Activated naive CD8-positive, alpha-beta T cell (primary cell): Measurements from ENCODE around the gene PCMT1.

Experiments used
- H3K27ac Mint-ChIP-seq: one replicate; pipeline ENCODE4 v1.8.0; 2021; ENCODE audit warnings: mixed read lengths
- H3K27me3 Mint-ChIP-seq: one replicate; pipeline ENCODE4 v1.8.0; 2021; ENCODE audit warnings: mixed read lengths
- H3K36me3 Mint-ChIP-seq: one replicate; pipeline ENCODE4 v1.8.0; 2021; ENCODE audit warnings: mixed read lengths
- H3K4me1 Mint-ChIP-seq: one replicate; pipeline ENCODE4 v1.8.0; 2021; ENCODE audit warnings: low read depth, mixed read lengths
- H3K4me3 Mint-ChIP-seq: one replicate; pipeline ENCODE4 v1.8.0; 2021; ENCODE audit warnings: mild to moderate bottlenecking, mixed read lengths
- H3K9me3 Mint-ChIP-seq: one replicate; pipeline ENCODE4 v1.8.0; 2021; ENCODE audit warnings: low read depth, mixed read lengths

PCMT1 gene

DNA sequence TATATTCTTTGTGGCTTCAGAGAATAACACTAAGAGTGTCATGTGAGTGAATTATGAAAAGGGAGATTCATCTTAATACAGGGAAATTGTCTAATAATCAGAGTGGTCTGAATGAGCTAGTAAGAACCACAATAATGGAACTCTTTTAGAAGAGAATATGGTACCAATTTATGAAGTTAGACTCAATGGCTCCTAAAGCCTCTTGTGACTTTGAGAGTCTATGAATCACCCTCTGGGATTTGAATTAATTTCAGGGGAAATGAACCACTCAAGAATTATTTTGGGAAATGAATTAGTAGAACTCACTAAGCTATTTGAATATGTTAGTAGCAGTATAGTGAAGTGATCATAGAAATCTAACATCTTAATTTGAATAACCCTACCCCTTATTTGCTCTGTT, 14.3 kb downstream of the PCMT1 start:
- Mint-ChIP-seq H3K4me3 (no peak overlapping the region), H3K27me3 (no peaks in the 10 kb centered on the region), H3K4me1 (peaks cover 21% of the 10 kb centered on the region), H3K9me3 (no peaks in the 10 kb centered on the region), H3K36me3 (peaks cover 6% of the 10 kb centered on the region), H3K27ac (no peak overlapping the region)

DNA sequence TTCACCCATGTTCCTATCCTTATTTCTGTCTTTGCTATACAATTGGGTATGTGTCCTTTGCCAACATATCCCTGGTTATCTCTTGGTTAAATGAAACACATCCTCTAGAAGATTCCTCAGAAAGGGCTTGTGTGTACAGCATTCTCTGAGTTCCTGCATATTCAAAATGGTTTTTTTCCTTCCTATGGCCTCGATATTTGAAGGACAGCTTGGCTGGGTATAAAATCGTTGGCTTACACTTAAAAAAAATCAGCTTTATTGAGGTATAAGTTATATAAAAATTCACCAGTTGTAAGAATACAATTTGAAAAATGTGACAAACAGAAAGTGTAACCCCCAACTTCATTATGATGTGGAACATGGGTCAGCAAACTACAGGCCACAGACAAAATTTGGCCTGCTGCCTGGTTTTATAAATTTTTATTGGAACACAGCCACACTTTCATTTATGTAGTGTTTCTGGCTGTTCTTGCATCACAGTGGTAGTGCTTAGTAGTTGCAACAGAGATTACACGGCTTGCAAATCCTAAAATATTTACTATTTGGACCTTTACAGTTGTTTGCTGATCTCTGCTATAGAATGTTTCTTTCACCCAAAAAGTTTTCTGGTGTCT, 16.7 kb downstream of the PCMT1 start:
- peaks cover 14% of the 10 kb centered on the region for H3K4me1 Mint-ChIP-seq
- no peaks in the 10 kb centered on the region for H3K9me3 Mint-ChIP-seq
- H3K27me3 Mint-ChIP-seq, result no peaks in the 10 kb centered on the region
- H3K4me3 Mint-ChIP-seq, result no peak overlapping the region
- H3K36me3 Mint-ChIP-seq, result peaks cover 9% of the 10 kb centered on the region
- H3K27ac Mint-ChIP-seq, result no peak overlapping the region

DNA sequence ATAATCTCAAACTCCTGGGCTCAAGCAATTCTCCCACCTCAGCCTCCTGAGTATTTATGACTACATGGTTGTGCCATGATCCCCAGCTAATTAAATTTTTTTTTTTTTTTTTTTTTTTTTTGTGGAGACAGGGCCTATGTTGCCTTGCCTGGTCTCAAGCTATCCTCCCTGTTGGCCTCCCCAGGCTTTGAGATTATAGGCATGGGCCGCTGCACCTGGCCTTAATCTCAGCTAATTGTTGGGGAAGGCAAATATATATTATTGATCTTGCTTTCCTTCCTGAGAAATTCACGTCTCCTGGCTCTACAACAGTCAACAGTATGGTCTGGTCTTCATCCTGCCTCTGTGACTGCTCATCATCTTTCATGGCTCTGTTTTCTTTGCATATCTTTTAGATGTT, 20.1 kb downstream of the PCMT1 start:
- peaks cover 9% of the 10 kb centered on the region for H3K36me3 Mint-ChIP-seq
- H3K9me3 Mint-ChIP-seq, result no peaks in the 10 kb centered on the region
- no peaks in the 10 kb centered on the region for H3K27me3 Mint-ChIP-seq
- no peak overlapping the region for H3K27ac Mint-ChIP-seq
- no peak overlapping the region for H3K4me3 Mint-ChIP-seq
- peaks cover 6% of the 10 kb centered on the region for H3K4me1 Mint-ChIP-seq

DNA sequence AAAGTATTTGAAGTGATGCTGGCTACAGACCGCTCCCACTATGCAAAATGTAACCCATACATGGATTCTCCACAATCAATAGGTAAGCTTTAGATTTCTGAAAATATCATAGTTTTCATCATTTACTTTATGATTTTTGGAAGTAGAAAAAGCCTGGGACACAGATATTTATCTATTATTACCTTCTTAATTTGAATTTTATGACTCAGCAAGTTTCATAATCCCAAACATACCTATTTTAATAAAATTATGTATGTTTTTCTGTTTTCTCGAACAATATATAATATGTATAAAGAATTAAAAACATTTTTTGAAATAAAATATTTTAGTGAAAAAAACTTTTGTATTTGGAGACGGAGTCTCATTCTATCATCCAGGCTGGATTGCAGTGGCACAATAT, 21.6 kb downstream of the PCMT1 start:
- no peak overlapping the region for H3K27ac Mint-ChIP-seq
- peaks cover 6% of the 10 kb centered on the region for H3K4me1 Mint-ChIP-seq
- H3K9me3 Mint-ChIP-seq, result no peaks in the 10 kb centered on the region
- no peak overlapping the region for H3K4me3 Mint-ChIP-seq
- H3K27me3 Mint-ChIP-seq, result no peaks in the 10 kb centered on the region
- peaks cover 8% of the 10 kb centered on the region for H3K36me3 Mint-ChIP-seq

DNA sequence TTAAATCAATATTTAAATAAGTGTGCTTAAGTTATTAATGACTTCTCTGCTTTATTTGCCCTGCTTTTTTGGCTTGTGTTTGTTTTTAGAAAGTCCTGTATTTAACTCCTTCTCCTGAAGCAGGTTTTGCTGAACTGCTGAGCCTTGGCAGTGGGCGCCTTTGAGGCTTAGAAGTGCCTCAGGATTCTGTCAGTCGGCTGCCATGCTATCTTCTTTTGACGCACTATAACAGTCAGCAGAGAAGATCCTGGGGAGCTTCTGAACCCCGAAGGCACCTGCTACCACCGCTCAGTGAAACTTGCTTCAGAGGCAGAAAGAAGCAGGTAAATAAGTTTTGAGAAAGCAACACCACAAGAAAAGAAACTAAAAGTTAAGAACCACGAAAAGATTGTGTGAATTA, 22.4 kb downstream of the PCMT1 start:
- peaks cover 5% of the 10 kb centered on the region for H3K36me3 Mint-ChIP-seq
- H3K27ac Mint-ChIP-seq, result no peak overlapping the region
- no peak overlapping the region for H3K4me3 Mint-ChIP-seq
- H3K4me1 Mint-ChIP-seq, result peaks cover 6% of the 10 kb centered on the region
- H3K9me3 Mint-ChIP-seq, result no peaks in the 10 kb centered on the region
- no peaks in the 10 kb centered on the region for H3K27me3 Mint-ChIP-seq

DNA sequence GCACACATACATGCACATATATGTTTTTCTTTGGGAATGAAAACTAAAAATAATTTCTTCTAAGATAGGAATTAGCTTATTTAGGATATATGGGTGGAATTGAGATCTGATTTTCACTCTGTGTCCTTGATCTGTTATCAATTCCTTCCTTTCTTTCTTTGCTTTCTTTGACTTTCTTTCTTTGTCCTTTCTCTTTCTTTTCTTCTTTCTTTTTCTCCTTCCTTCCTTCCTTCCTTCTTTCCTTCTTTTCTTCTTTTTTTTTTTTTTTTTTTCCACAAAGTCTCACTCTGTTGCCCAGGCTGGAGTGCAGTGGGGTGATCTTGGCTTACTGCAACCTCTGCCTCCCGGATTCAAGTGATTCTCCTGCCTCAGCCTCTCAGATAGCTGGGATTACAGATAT, 28.1 kb downstream of the PCMT1 start:
- Mint-ChIP-seq H3K4me3 (no peak overlapping the region), H3K36me3 (peaks cover 2% of the 10 kb centered on the region), H3K4me1 (peaks cover 2% of the 10 kb centered on the region), H3K9me3 (no peaks in the 10 kb centered on the region), H3K27ac (no peak overlapping the region), H3K27me3 (no peaks in the 10 kb centered on the region)

DNA sequence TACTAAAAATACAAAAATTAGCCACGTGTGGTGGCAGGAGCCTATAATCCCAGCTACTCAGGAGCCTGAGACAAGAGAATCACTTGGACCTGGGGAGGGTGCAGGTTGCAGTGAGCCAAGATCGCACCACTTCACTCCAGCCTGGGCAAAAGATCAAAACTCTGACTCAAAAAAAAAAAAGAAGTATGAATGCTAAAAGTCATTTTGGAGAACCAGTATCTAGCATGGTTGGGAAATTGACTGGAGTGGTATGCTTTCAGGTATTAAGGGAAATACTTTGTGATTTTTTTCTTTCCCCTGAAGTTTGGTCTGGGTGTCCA, 30.1 kb downstream of the PCMT1 start:
- Mint-ChIP-seq H3K27me3 (no peaks in the 10 kb centered on the region), H3K4me1 (peaks cover 2% of the 10 kb centered on the region), H3K27ac (no peak overlapping the region), H3K36me3 (peaks cover 2% of the 10 kb centered on the region), H3K9me3 (no peaks in the 10 kb centered on the region), H3K4me3 (no peak overlapping the region)

DNA sequence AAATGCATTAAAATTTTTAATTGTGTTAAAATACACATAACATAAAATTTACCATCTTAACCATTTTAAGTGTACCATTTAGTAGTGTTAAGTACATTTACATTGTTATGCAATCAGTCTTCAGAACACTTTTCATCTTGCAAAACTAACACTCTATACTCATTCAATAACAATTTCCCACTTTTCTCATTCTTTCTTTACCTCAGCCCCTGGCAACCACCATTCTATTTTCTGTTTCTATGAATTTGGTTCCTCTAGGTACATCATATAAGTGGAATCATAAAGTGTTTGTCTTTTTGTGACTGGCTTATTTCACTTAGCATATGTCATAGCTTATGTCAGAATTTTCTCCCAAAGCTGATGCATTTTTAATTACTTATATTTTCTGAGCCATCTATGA, 32.2 kb downstream of the PCMT1 start:
- Mint-ChIP-seq H3K9me3 (no peaks in the 10 kb centered on the region), H3K4me3 (no peak overlapping the region), H3K27ac (no peak overlapping the region), H3K27me3 (no peaks in the 10 kb centered on the region), H3K4me1 (peaks cover 2% of the 10 kb centered on the region), H3K36me3 (no peaks in the 10 kb centered on the region)

DNA sequence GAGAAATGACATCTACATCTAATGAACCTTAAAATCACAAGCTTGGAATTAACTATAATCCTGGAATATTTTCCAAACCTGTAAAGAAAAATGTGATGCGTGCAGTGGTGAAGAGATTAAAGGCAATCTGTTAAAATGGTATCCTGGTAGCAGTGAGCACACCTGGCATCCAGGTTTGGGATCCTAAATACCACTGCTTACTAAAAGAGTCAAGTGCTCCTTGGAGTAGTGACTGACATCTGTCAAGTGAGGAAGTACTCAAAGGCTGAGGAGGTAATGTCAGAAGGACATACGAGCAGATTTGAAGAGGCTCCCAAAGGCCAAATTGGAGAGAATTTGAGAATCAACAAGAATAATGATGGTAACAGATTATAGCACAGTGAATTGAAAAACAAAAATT, 32.8 kb downstream of the PCMT1 start:
- H3K4me3 Mint-ChIP-seq, result no peak overlapping the region
- no peak overlapping the region for H3K27ac Mint-ChIP-seq
- peaks cover 2% of the 10 kb centered on the region for H3K4me1 Mint-ChIP-seq
- no peaks in the 10 kb centered on the region for H3K27me3 Mint-ChIP-seq
- no peaks in the 10 kb centered on the region for H3K9me3 Mint-ChIP-seq
- H3K36me3 Mint-ChIP-seq, result no peaks in the 10 kb centered on the region

DNA sequence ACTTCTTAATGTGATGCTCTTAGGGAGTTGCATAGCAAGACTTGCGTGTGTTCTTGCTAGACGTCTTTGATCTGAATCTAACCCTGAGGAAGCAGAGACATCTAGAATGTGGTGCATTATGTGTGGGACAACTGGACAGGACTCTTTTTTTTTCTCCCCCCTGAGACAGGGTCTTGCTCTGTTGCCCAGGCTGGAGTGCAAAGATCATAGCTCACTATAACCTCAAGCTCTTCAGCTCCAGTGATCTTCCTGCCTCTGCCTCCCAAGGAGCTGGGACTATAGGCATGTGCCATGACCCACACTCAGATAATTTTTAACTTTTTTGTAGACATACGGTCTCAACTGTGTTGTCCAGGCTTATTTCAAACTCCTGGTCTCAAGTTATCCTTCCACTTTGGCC, 34.0 kb downstream of the PCMT1 start:
- Mint-ChIP-seq H3K36me3 (peaks cover 2% of the 10 kb centered on the region), H3K27ac (no peak overlapping the region), H3K4me1 (peaks cover 2% of the 10 kb centered on the region), H3K9me3 (no peaks in the 10 kb centered on the region), H3K27me3 (no peaks in the 10 kb centered on the region), H3K4me3 (no peak overlapping the region)

DNA sequence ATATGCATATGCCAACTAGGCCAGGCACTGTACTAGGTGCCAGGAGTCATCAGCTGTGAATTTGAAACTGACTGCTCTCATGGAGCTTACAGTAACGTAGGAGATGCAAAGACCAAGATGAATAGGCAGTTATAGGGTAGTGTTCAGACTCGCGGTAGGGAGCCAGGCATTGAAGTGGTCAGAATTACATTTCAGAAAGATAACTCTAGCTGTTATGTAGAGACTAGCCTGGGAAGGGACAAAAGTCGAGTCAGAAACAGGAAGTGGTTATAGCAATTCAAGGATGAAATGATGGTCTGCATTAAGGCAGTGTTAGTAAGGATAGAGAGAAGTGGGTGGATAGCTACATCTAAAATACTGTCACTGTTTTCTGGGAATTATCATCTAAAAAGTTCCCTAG, 56.6 kb downstream of the PCMT1 start:
- no peaks in the 10 kb centered on the region for H3K36me3 Mint-ChIP-seq
- no peak overlapping the region for H3K4me3 Mint-ChIP-seq
- H3K27me3 Mint-ChIP-seq, result no peaks in the 10 kb centered on the region
- H3K27ac Mint-ChIP-seq, result peak overlapping the region; percentile 70
- peaks cover 5% of the 10 kb centered on the region for H3K4me1 Mint-ChIP-seq
- no peaks in the 10 kb centered on the region for H3K9me3 Mint-ChIP-seq

DNA sequence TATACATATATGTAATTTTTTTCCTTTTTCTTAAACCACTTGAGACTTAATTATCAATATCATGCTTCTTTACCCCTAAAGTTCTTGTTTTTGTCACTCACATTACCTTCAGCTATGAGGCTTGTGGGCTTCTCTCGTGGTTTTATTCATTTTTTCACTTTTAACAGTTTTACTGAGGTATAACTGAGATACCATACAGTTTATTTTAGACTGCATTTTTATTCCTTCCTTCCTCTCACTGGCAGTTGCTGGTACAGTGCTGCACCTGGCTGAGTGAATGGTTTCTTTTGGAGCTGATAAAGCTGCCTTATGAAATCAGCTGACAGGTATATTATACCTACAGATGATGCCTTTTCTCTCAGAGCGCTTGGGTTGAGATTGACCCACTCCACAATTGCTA, 60.3 kb downstream of the PCMT1 start:
- Mint-ChIP-seq H3K4me3 (no peak overlapping the region), H3K27ac (no peak overlapping the region), H3K36me3 (peaks cover 7% of the 10 kb centered on the region), H3K9me3 (no peaks in the 10 kb centered on the region), H3K27me3 (no peaks in the 10 kb centered on the region), H3K4me1 (peaks cover 5% of the 10 kb centered on the region)

DNA sequence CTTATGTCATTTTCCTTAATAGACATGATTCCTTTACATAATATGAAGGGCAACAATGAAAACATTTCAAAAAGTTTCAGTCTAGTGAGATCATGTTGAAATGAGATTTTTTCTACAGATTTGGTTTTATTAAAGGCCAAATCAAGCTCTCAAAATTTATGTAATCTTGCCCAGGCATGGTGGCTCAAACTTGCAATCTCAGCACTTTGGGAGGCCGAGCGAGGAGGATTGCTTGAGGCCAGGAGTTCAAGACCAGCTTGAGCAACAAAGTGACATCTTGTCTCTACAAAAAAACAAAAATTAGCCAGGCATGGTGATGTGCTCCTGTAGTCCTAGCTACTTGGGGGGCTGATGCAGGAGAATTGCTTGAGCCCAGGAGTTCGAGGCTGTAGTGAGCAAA, 63.8 kb downstream of the PCMT1 start:
- Mint-ChIP-seq H3K27ac (no peak overlapping the region), H3K4me3 (no peak overlapping the region), H3K36me3 (peaks cover 9% of the 10 kb centered on the region)

DNA sequence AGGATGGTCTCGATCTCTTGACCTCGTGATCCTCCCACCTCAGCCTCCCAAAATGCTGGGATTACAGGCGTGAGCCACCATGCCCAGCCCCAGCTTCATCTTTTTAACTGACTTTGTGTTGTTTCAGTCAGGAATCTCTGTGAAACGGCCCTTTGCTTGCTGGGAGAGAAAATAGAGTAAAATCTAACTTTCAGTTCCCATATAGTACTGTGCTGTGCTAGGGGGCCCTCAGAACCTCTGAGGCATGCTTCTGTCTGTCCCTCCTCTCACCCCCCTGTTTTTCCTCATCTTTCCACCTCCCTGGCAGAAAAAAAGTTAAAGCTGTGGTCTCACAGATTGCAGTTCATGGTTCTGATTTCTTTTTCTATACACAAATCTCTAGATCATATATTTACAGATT, 66.2 kb downstream of the PCMT1 start:
- no peaks in the 10 kb centered on the region for H3K4me1 Mint-ChIP-seq
- H3K27ac Mint-ChIP-seq, result no peak overlapping the region
- H3K4me3 Mint-ChIP-seq, result no peak overlapping the region
- no peaks in the 10 kb centered on the region for H3K27me3 Mint-ChIP-seq
- peaks cover 9% of the 10 kb centered on the region for H3K36me3 Mint-ChIP-seq
- H3K9me3 Mint-ChIP-seq, result no peaks in the 10 kb centered on the region

More for the DNA sequence above, 63.8 kb downstream of the PCMT1 start:
- Mint-ChIP-seq H3K9me3 (no peaks in the 10 kb centered on the region), H3K4me1 (no peaks in the 10 kb centered on the region), H3K27me3 (no peaks in the 10 kb centered on the region)

DNA sequence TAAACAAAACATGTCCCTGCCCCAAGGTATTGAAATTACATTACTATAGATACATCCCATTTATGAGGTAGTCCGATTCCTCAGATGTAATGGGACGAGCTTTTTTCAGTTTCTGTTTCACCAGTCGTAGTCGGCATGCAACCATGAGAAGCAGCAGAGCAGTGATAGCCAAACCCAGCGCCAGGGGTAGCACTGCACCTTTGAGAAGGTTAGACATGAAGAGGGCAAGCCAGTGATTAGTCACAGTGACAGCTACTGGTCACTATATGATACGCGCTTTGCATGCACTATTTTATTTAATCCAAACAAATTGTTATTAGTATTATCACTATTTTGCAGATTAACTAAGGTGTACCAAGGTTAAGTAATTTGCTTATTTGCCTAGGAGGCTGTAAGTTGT, 71.0 kb downstream of the PCMT1 start:
- Mint-ChIP-seq H3K36me3 (peaks cover 2% of the 10 kb centered on the region), H3K4me1 (no peaks in the 10 kb centered on the region), H3K27me3 (peaks cover 4% of the 10 kb centered on the region), H3K27ac (no peak overlapping the region), H3K9me3 (no peaks in the 10 kb centered on the region), H3K4me3 (no peak overlapping the region)

DNA sequence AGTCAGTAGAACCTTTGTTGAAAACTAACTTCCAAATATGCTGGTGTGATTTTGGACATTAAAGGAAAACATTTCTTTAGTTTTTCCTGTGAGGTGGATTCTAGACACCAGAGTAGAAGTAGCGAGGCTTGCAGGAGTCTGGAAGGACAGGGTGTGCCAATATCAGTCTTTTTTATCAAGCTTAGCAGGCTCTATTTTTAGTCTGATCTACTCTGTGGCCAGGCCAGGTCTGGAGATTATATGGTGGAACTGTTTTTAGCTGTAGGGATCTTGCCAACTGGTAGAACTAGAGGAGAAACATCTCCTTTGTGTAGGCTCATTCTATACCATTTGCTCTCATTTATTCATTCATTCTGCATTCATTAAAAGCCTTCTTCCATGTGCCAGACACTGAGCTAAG, 72.0 kb downstream of the PCMT1 start:
- no peak overlapping the region for H3K27ac Mint-ChIP-seq

More for the DNA sequence above, 72.0 kb downstream of the PCMT1 start:
- H3K4me1 Mint-ChIP-seq, result no peaks in the 10 kb centered on the region
- peaks cover 4% of the 10 kb centered on the region for H3K27me3 Mint-ChIP-seq
- H3K9me3 Mint-ChIP-seq, result no peaks in the 10 kb centered on the region
- H3K4me3 Mint-ChIP-seq, result no peak overlapping the region
- no peaks in the 10 kb centered on the region for H3K36me3 Mint-ChIP-seq
